IMR-90 (cell line): Measurements from ENCODE around the gene RUNX3. TPM values are rescaled to one million over a fixed set of nuclear protein-coding genes. Genes with fewer than 3 reads are reported as not detected.

ENCODE experiments used
- ATAC-seq: fragments of 200-7000 bp; cut with Tn5 transposase; 2 replicates; pipeline ENCODE4 v1.9.1; 2020; ENCODE audit warnings: low read depth, mild to moderate bottlenecking, moderate library complexity
- BruUV-seq: library from RNA; stranded (reverse); fragments of 400-500 nt; replicated peaks from 2 replicates; lab custom pipeline; 2021; lab: Mats Ljungman, UMichigan
- CTCF ChIA-PET: fragments of 300-600 bp; formaldehyde crosslinking; extraction: SDS; loops from one replicate; lab custom pipeline; 2021; ENCODE audit warnings: antibody characterized with exemption; lab: Yijun Ruan, JAX
- POLR2A ChIA-PET: fragments of 300-600 bp; sonication (Branson Sonifier 250); formaldehyde crosslinking; loops from one replicate; lab custom pipeline; 2022; ENCODE audit warnings: antibody characterized with exemption; ENCODE audit not compliant: unreplicated experiment; lab: Charles Lee
- DNase-seq: peaks from one replicate; pipeline ENCODE4 v3.0.0; 2013
- H2AFZ ChIP-seq: replicated peaks from 2 replicates; pipeline ENCODE3; 2013; ENCODE audit warnings: low read length, mild to moderate bottlenecking; ENCODE audit not compliant: poor library complexity
- H2AK5ac ChIP-seq: 2 replicates; pipeline ENCODE4 v1.6.1; 2013; ENCODE audit warnings: low read depth, low read length, inconsistent platforms
- H2AK9ac ChIP-seq: replicated peaks from 2 replicates; pipeline ENCODE3; 2013; ENCODE audit warnings: mild to moderate bottlenecking, low read depth, low read length, moderate library complexity; ENCODE audit not compliant: poor library complexity
- H2BK120ac ChIP-seq: 2 replicates; pipeline ENCODE4 v1.6.1; 2013; ENCODE audit warnings: low read depth, low read length, inconsistent platforms
- H2BK15ac ChIP-seq: 3 replicates; pipeline ENCODE4 v1.6.1; 2013; ENCODE audit warnings: low read depth, low read length, inconsistent platforms
- H2BK20ac ChIP-seq: 2 replicates; pipeline ENCODE4 v1.6.1; 2013; ENCODE audit warnings: low read depth, mild to moderate bottlenecking, inconsistent platforms, low read length, moderate library complexity
- H2BK5ac ChIP-seq: 2 replicates; pipeline ENCODE4 v1.6.1; 2013; ENCODE audit warnings: mild to moderate bottlenecking, low read depth, low read length, inconsistent platforms; ENCODE audit not compliant: poor library complexity, severe bottlenecking
- H3K14ac ChIP-seq: replicated peaks from 2 replicates; pipeline ENCODE4 v1.6.1; 2013; ENCODE audit warnings: low read depth, low read length, inconsistent platforms
- H3K18ac ChIP-seq: 2 replicates; pipeline ENCODE4 v1.6.1; 2013; ENCODE audit warnings: low read depth, low read length, control low read depth
- H3K23ac ChIP-seq: 2 replicates; pipeline ENCODE4 v1.6.1; 2013; ENCODE audit warnings: low read depth, low read length, inconsistent platforms
- H3K27ac ChIP-seq: 2 replicates; pipeline ENCODE4 v1.5.1; 2013; ENCODE audit warnings: mild to moderate bottlenecking, control low read depth, low read length; ENCODE audit not compliant: insufficient read depth
- H3K27me3 ChIP-seq: 2 replicates; pipeline ENCODE4 v1.6.1; 2013; ENCODE audit warnings: low read length; ENCODE audit not compliant: control insufficient read depth, insufficient read depth
- H3K36me3 ChIP-seq: 2 replicates; pipeline ENCODE4 v1.6.1; 2013; ENCODE audit warnings: low read length, mixed read lengths; ENCODE audit not compliant: control insufficient read depth, insufficient read depth
- H3K4ac ChIP-seq: 2 replicates; pipeline ENCODE4 v1.6.1; 2013; ENCODE audit warnings: low read depth, low read length, inconsistent platforms
- H3K4me1 ChIP-seq: 2 replicates; pipeline ENCODE4 v1.6.1; 2013; ENCODE audit warnings: low read length, mixed read lengths; ENCODE audit not compliant: control insufficient read depth, insufficient read depth
- H3K4me2 ChIP-seq: 2 replicates; pipeline ENCODE4 v1.6.1; 2013; ENCODE audit warnings: low read depth, mild to moderate bottlenecking, control low read depth, low read length, moderate library complexity
- H3K4me3 ChIP-seq: 2 replicates; pipeline ENCODE4 v1.5.1; 2013; ENCODE audit warnings: low read depth, mild to moderate bottlenecking, control low read depth, low read length, moderate library complexity; ENCODE audit not compliant: insufficient read depth
- H3K56ac ChIP-seq: 2 replicates; pipeline ENCODE4 v1.6.1; 2013; ENCODE audit warnings: low read length, inconsistent platforms; ENCODE audit not compliant: insufficient read depth; ENCODE audit errors: extremely low read depth
- H3K79me1 ChIP-seq, 2 experiments: 2 replicates each; pipeline ENCODE4 v1.6.1; 2013; ENCODE audit warnings: low read length in 2 of 2, inconsistent platforms in 1 of 2, low read depth in 1 of 2
- H3K9ac ChIP-seq: 2 replicates; pipeline ENCODE4 v1.6.1; 2013; ENCODE audit warnings: low read depth, low read length, control low read depth
- H3K9me1 ChIP-seq: 2 replicates; pipeline ENCODE4 v1.6.1; 2013; ENCODE audit warnings: low read length, inconsistent platforms; ENCODE audit not compliant: insufficient read depth
- H3K9me3 ChIP-seq: 2 replicates; pipeline ENCODE4 v1.6.1; 2013; ENCODE audit warnings: low read length; ENCODE audit not compliant: control insufficient read depth, insufficient read depth
- H4K20me1 ChIP-seq: 2 replicates; pipeline ENCODE4 v1.6.1; 2013; ENCODE audit warnings: low read length, inconsistent platforms; ENCODE audit not compliant: insufficient read depth
- H4K5ac ChIP-seq: 2 replicates; pipeline ENCODE4 v1.6.1; 2013; ENCODE audit warnings: mild to moderate bottlenecking, low read depth, low read length, control low read depth
- H4K8ac ChIP-seq, 2 experiments: 2 replicates each; pipeline ENCODE4 v1.6.1; 2013; ENCODE audit warnings: low read depth in 2 of 2, low read length in 2 of 2, control low read depth in 1 of 2, inconsistent platforms in 1 of 2
- H4K91ac ChIP-seq: 2 replicates; pipeline ENCODE4 v1.6.1; 2013; ENCODE audit warnings: low read depth, low read length, inconsistent platforms; ENCODE audit not compliant: insufficient read depth
- BHLHE40 ChIP-seq: fragments of 150-350 bp; IDR thresholded peaks from 2 replicates; pipeline ENCODE4 v1.6.1; 2016; ENCODE audit warnings: mild to moderate bottlenecking, low read depth, low read length
- WGBS, 2 experiments: methylation state at CpG; one replicate each; pipeline versions ENCODE4 v1.1.5 to v1.1.7; 2013; ENCODE audit warnings: missing lambda C conversion rate in 2 of 2; ENCODE audit not compliant: insufficient read length in 1 of 2; ENCODE audit errors: extremely low coverage in 2 of 2; 5-methylcytosine and 5-hydroxymethylcytosine counted together
- dilution Hi-C: fragments of 300-500 bp; cut with HindIII; formaldehyde crosslinking; loops from one replicate; pipeline ENCODE4 v1.14.3; 2018; ENCODE audit warnings: low sequenced_read_pairs; ENCODE audit not compliant: unreplicated experiment
- in situ Hi-C: fragments of 300-500 bp; cut with MboI; formaldehyde crosslinking; loops from 3 replicates; pipeline ENCODE4 v1.14.3; 2019; ENCODE audit warnings: low sequenced_read_pairs, inconsistent platforms, mixed read lengths
- intact Hi-C: fragments of 100-400 bp; cut with micrococcal nuclease; formaldehyde crosslinking; loops from 2 replicates; pipeline ENCODE4 v1.10.0; 2022
- polyA plus RNA-seq, 3 experiments: library from polyadenylated mRNA; depleted of rRNA; stranded (reverse); fragments of >200 nt; gene quantifications; 2 replicates each; pipeline ENCODE4 v1.2.3, GENCODE V29; 2012; ENCODE audit warnings: low replicate concordance in 1 of 3
- total RNA-seq: library from RNA; depleted of rRNA; stranded (reverse); fragments of >200 nt; gene quantifications from 2 replicates; pipeline ENCODE4 v1.2.3, GENCODE V29; 2012

Gene RUNX3
- total and polyA plus RNA-seq, 2 of the 4 experiments (the other 2 are of a cell fraction) = 0.07 TPM; not detected in 1

- BruUV-seq = no TSS peak
- 50% methylated on average over 1 of the region's 25 CpGs; no CpG with 5 or more reads in 1 of the 2 experiments for WGBS, 2 experiments
- H2BK15ac ChIP-seq = no peak overlapping the region
These were observed 25.9 kb downstream of the RUNX3 start for GRCh38 chr1:24903955-24904730.

More at GRCh38 chr1:24903955-24904730, 25.9 kb downstream of the RUNX3 start:
- Histone ChIP-seq H3K18ac (no peak overlapping the region), H2BK5ac (no peak overlapping the region), H2BK20ac (no peak overlapping the region), H4K20me1 (no peaks in the 10 kb centered on the region), H4K91ac (no peak overlapping the region), H3K4me3 (no peak overlapping the region), H3K27me3 (peaks cover 33% of the 10 kb centered on the region), H3K9ac (no peak overlapping the region), H2AK5ac (no peak overlapping the region), H3K4me2 (no peak overlapping the region), H3K9me3 (peaks cover 1% of the 10 kb centered on the region; the same call in 1 of the 2 replicates), H3K36me3 (no peaks in the 10 kb centered on the region), H3K4ac (no peak overlapping the region), H3K56ac (no peak overlapping the region), H2BK120ac (no peak overlapping the region), H4K8ac (no peak overlapping the region), H3K14ac (no peak overlapping the region), H3K23ac (no peak overlapping the region), H4K5ac (no peak overlapping the region), H3K4me1 (no peaks in the 10 kb centered on the region), H2AK9ac (peak overlapping the region; percentile 13), H2AFZ (no peak overlapping the region), H3K27ac (no peak overlapping the region), H3K79me1 (no peaks in the 10 kb centered on the region), H3K9me1 (no peaks in the 10 kb centered on the region)
- POLR2A ChIA-PET = no interaction called here
- no peak for TF ChIP-seq BHLHE40
- intact Hi-C loops = no loop called here
- in situ Hi-C loops = no loop called here
- CTCF ChIA-PET = no interaction called here
- ATAC-seq (no peak), DNase-seq (no peak)
- dilution Hi-C loops = no loop called here
